Spleen (tissue), 11 donors: ENCODE data around the gene SET. TPM values are rescaled to one million over a fixed set of nuclear protein-coding genes. Genes with fewer than 3 reads are reported as not detected.

Experiments used
- DNase-seq: peaks from one replicate; pipeline ENCODE4 v3.0.0-alpha.2; 2020
- H3K27ac ChIP-seq, 8 donors: fragments of 200-600 bp; sonication (generic) in 7 of 8; 1 replicate in 4 of 8; 2 replicates in 4 of 8; pipeline versions ENCODE4 v1.5.0 to v1.8.0; 2016 to 2021; ENCODE audit warnings: inconsistent platforms in 4 of 8, mild to moderate bottlenecking in 4 of 8, moderate library complexity in 1 of 8
- H3K27me3 ChIP-seq, 7 donors: fragments of 200-600 bp; sonication (generic) in 6 of 7; replicated peaks in 1 of 7; 1 replicate in 4 of 7; 2 replicates in 3 of 7; pipeline versions ENCODE4 v1.5.0 to v1.8.0; 2016 to 2021; ENCODE audit warnings: inconsistent platforms in 3 of 7, mild to moderate bottlenecking in 1 of 7
- H3K36me3 ChIP-seq, 6 donors: fragments of 200-600 bp; sonication (generic) in 5 of 6; 1 replicate in 4 of 6; 2 replicates in 2 of 6; pipeline versions ENCODE4 v1.5.0 to v1.8.0; 2016 to 2021; ENCODE audit warnings: inconsistent platforms in 2 of 6
- H3K4me1 ChIP-seq, 6 donors: fragments of 200-600 bp; sonication (generic) in 5 of 6; 1 replicate in 3 of 6; 2 replicates in 3 of 6; pipeline versions ENCODE4 v1.5.0 to v1.8.0; 2016 to 2021; ENCODE audit warnings: inconsistent platforms in 3 of 6
- H3K4me3 ChIP-seq, 8 donors: fragments of 200-600 bp; sonication (generic) in 7 of 8; 1 replicate in 4 of 8; 2 replicates in 4 of 8; pipeline versions ENCODE4 v1.5.0 to v1.8.0; 2016 to 2021; ENCODE audit warnings: inconsistent platforms in 4 of 8, mild to moderate bottlenecking in 4 of 8, moderate library complexity in 2 of 8
- H3K9me3 ChIP-seq, 8 donors: fragments of 200-600 bp; sonication (generic) in 7 of 8; 1 replicate in 4 of 8; 2 replicates in 4 of 8; pipeline versions ENCODE4 v1.5.0 to v1.8.0; 2016 to 2021; ENCODE audit warnings: inconsistent platforms in 4 of 8
- POLR2A ChIP-seq, 3 donors: fragments of 450-650 bp; IDR thresholded peaks; one replicate each; pipeline ENCODE4 v1.5.1; 2017; ENCODE audit warnings: antibody characterized with exemption in 3 of 3, mild to moderate bottlenecking in 1 of 3
- POLR2AphosphoS5 ChIP-seq, 3 donors: sonication (generic); formaldehyde crosslinking; IDR thresholded peaks; one replicate each; pipeline ENCODE4 v1.5.1; 2017; ENCODE audit warnings: antibody characterized with exemption in 3 of 3
- WGBS, 5 donors: extraction: QIAGEN DNeasy Blood & Tissue Kit in 3 of 5; methylation state at CpG; one replicate each; pipeline versions ENCODE4 v1.1.5 to v1.1.7; 2013 to 2018; 5-methylcytosine and 5-hydroxymethylcytosine counted together
- intact Hi-C: fragments of 100-400 bp; cut with DNase I; formaldehyde crosslinking; loops from one replicate; pipeline ENCODE4 v1.15.0; 2023; ENCODE audit warnings: low total_unique reads
- polyA plus RNA-seq, 3 donors: library from polyadenylated mRNA; stranded (reverse); fragments of 200-250 nt; gene quantifications; one replicate each; pipeline ENCODE4 v1.2.1, GENCODE V29; 2013
- total RNA-seq, 7 donors: library from RNA; depleted of rRNA in 3 of 7; stranded (reverse); fragments of >200 nt in 3 of 7; fragmentation: NEBNext Ultra II Directional in 4 of 7; extraction: Animal tissue kit (Norgen Biotek cat#: 25700) in 4 of 7; gene quantifications; one replicate each; pipeline versions ENCODE4 v1.1.0 to v1.2.1, GENCODE V29; 2016 to 2021
- TF ChIP-seq, protein P1 (sequence below), 11 experiments: fragments of 200-600 bp in 7 of 11; fragments of 450-650 bp in 4 of 11; sonication (generic) in 4 of 11; IDR thresholded peaks in 8 of 11; conservative IDR thresholded peaks in 3 of 11; 1 replicate in 7 of 11; 2 replicates in 4 of 11; pipeline versions ENCODE4 v1.4.0 to v1.8.0; 2016 to 2021; ENCODE audit warnings: antibody characterized with exemption in 11 of 11, inconsistent platforms in 4 of 11, mild to moderate bottlenecking in 1 of 11
- donor health status: healthy with polysubstance abuse.
- donor health status: DM: no; HTN: no; CAD: no; lungs with moderate emphysema.
- donor health status: DM: no; HTN: no; CAD: no.
- donor health status: Bipolar disorder and iron deficiency.
- donor health status: healthy.
- donor health status: DM: no; HTN: no; CAD: no.
- donor health status: DM: yes; HTN: yes; CAD: no.

SET gene
- total and polyA plus RNA-seq, 10 donors = 127 to 251 (median 205) TPM

DNA sequence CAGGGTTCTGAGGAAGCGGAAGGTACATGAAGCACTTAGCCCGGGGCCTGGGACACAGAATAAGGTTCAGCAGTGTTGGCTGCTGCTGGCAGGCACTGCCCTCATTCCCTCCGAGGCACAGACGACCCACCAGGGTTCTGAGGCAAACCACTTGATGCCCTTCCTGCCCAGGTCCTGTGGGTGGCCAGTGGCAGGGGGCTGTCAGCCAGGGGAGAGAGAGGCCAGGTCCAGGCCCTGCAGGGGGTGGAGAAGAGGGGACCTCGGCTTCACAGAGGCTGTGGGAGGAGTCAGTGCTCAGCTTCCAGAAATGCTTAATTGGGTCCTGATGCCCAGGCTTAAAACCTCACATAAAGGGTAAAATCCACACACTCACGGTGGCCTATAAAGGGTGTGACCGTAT, 39.3 kb downstream of the SET start:
- Histone ChIP-seq H3K27me3 (no peaks in the 10 kb centered on the region), H3K9me3 (no peaks in the 10 kb centered on the region), H3K4me1 (peaks cover 4 to 81% (median 32%) of the 10 kb centered on the region in 6 donors), H3K27ac (no peak overlapping the region), H3K36me3 (peaks cover 0 to 43% (median 25%) of the 10 kb centered on the region in 6 donors), H3K4me3 (no peak overlapping the region)
- WGBS, 5 donors = 72 to 78% (median 74%) methylated on average over 7 of the region's 7 CpGs
- DNase-seq = no peak
- TF ChIP-seq, protein P1, sequence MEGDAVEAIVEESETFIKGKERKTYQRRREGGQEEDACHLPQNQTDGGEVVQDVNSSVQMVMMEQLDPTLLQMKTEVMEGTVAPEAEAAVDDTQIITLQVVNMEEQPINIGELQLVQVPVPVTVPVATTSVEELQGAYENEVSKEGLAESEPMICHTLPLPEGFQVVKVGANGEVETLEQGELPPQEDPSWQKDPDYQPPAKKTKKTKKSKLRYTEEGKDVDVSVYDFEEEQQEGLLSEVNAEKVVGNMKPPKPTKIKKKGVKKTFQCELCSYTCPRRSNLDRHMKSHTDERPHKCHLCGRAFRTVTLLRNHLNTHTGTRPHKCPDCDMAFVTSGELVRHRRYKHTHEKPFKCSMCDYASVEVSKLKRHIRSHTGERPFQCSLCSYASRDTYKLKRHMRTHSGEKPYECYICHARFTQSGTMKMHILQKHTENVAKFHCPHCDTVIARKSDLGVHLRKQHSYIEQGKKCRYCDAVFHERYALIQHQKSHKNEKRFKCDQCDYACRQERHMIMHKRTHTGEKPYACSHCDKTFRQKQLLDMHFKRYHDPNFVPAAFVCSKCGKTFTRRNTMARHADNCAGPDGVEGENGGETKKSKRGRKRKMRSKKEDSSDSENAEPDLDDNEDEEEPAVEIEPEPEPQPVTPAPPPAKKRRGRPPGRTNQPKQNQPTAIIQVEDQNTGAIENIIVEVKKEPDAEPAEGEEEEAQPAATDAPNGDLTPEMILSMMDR (IDR thresholded peaks at IDR 0.05 in 8 of 11, conservative IDR thresholded peaks at IDR 0.05 in 3 of 11) = no peak
- peak in 2 of 3 donors; percentile 32 to 41 for TF ChIP-seq POLR2AphosphoS5 (IDR thresholded peaks at IDR 0.05)
- intact Hi-C loops = no loop called here

DNA sequence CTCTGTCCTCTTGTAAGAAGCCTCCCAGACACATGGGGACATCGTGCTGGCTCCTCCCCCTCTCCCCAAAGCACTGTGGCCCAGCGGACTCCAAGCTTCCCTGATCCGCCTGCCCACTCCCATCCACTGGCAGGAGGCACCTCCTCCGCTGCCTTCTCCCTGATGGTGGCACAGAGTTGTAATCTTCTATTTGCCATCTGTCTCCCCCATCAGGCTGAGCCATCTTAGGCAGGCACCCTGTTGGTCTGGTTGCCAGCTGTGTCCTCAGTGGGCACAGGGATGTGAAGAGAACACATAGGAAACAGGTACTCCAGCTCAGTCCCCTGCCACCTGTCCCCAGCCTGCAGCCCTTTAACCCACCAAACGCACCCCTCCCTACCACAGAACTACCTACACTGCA, 40.3 kb downstream of the SET start:
- Histone ChIP-seq H3K4me3 (no peak overlapping the region), H3K36me3 (peaks cover 0 to 48% (median 26%) of the 10 kb centered on the region in 6 donors), H3K9me3 (no peaks in the 10 kb centered on the region), H3K4me1 (peaks cover 4 to 74% (median 29%) of the 10 kb centered on the region in 6 donors), H3K27ac (no peak overlapping the region), H3K27me3 (no peaks in the 10 kb centered on the region)
- no peak for DNase-seq
- WGBS, 5 donors = 81 to 92% (median 87%) methylated on average over 5 of the region's 5 CpGs
- intact Hi-C loops = no loop called here
- TF ChIP-seq POLR2A (IDR thresholded peaks at IDR 0.05) = no peak
- TF ChIP-seq, protein P1 (IDR thresholded peaks at IDR 0.05 in 8 of 11, conservative IDR thresholded peaks at IDR 0.05 in 3 of 11) = no peak
- no peak for TF ChIP-seq POLR2AphosphoS5 (IDR thresholded peaks at IDR 0.05)

DNA sequence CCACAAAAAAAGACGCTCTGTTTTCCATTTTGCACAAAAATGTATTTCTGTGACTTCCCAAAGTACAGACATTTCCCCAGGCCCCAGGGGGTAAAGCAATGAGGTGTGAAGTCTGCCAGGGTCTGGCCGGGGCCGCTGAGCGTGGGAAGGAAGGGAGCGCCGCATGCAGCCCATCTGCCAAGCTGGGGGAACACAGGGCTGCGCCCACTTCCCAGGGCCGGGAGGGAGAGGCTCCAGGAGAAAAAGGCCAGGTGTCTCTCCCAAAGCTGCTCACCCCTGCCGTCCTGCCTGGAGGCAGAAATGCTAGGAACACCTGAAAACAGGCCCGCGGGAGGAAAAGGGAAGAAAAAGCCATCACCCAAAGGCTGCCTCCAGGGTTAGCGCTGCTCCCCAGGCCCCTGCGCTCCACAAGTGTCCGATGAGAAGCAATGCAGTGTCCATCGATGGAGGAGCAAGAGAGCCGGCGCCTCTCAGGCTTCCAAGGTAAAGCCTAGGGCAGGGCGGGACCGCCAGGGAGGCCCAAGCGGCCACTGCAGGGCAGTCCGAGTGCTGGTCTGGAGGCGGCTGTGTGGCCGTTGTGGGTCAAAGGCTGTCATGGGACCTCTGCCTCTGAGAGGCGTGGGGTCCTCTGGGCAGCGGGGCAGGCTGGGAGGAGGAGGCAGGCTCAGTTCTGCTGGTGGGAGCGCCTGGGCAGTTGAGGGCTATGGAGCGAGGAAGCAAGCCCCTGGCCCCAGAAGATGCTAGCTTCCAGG, 40.9 kb downstream of the SET start:
- TF ChIP-seq POLR2A (IDR thresholded peaks at IDR 0.05) (no peak), POLR2AphosphoS5 (IDR thresholded peaks at IDR 0.05) (peak in 1 of 3 donors; percentile 39)
- TF ChIP-seq, protein P1 (IDR thresholded peaks at IDR 0.05 in 8 of 11, conservative IDR thresholded peaks at IDR 0.05 in 3 of 11) = no peak
- H3K9me3 ChIP-seq = no peaks in the 10 kb centered on the region
- intact Hi-C loops = no loop called here
- no peak overlapping the region for H3K4me3 ChIP-seq
- DNase-seq = no peak
- no peaks in the 10 kb centered on the region for H3K27me3 ChIP-seq
- H3K36me3 ChIP-seq = peaks cover 0 to 54% (median 31%) of the 10 kb centered on the region in 6 donors
- WGBS, 5 donors = 90 to 94% (median 92%) methylated on average over 26 to 27 of the region's 27 CpGs
- peaks cover 0 to 67% (median 23%) of the 10 kb centered on the region in 6 donors for H3K4me1 ChIP-seq
- no peak overlapping the region for H3K27ac ChIP-seq

DNA sequence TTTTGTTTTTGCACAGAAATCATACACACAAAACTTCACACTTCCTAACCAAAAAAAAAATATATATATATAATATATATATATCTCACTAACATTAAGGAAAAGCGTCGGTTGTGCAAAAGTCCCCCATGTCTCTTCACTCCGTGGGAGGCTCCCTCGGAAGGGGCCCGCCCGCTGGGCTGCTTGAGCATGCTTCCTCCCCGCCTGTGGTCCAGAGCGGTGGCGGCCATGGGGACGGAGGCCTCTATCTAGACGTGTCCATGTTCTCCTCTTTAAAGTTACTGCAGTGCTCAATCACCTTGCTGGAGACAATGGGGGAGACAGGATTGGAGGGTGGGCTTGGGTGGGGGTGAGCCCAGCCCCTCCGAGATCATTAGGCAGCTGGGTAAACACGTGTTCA, 42.1 kb downstream of the SET start:
- DNase-seq = no peak
- Histone ChIP-seq H3K27me3 (no peaks in the 10 kb centered on the region), H3K27ac (peak overlapping the region in 1 of 8 donors; percentile 18), H3K4me1 (peaks cover 0 to 59% (median 18%) of the 10 kb centered on the region in 6 donors), H3K9me3 (no peaks in the 10 kb centered on the region), H3K4me3 (no peak overlapping the region), H3K36me3 (peaks cover 0 to 66% (median 35%) of the 10 kb centered on the region in 6 donors)
- WGBS, 5 donors = 68 to 87% (median 78%) methylated on average over 13 of the region's 13 CpGs
- TF ChIP-seq POLR2AphosphoS5 (IDR thresholded peaks at IDR 0.05) = no peak
- TF ChIP-seq, protein P1 (IDR thresholded peaks at IDR 0.05 in 8 of 11, conservative IDR thresholded peaks at IDR 0.05 in 3 of 11) = no peak
- TF ChIP-seq POLR2A (IDR thresholded peaks at IDR 0.05) = no peak
- intact Hi-C loops = no loop called here
